RWPE1 (cell line): ENCODE measurements around the gene MARCHF6.

Source experiments
- CTCF ChIA-PET: fragments of 350-600 bp; sonication (Branson Sonifier 250); formaldehyde crosslinking; extraction: SDS; loops from one replicate; lab custom pipeline; 2021; lab: Yijun Ruan, JAX
- POLR2A ChIA-PET: fragments of 400-600 bp; formaldehyde crosslinking; extraction: SDS; loops from one replicate; lab custom pipeline; 2020; ENCODE audit warnings: antibody characterized with exemption; ENCODE audit not compliant: low non-redundant PET; lab: Yijun Ruan, JAX
- DNase-seq: peaks from one replicate; pipeline ENCODE4 v3.0.0; 2012; ENCODE audit warnings: low spot score
- H3K27ac ChIP-seq: fragments of 450-650 bp; 2 replicates; pipeline ENCODE4 v1.5.1; 2017
- TF ChIP-seq, protein P1 (sequence below): fragments of 450-650 bp; conservative IDR thresholded peaks from 2 replicates; pipeline ENCODE4 v1.5.1; 2017; ENCODE audit warnings: low read depth, mild to moderate bottlenecking

The MARCHF6 gene

DNA sequence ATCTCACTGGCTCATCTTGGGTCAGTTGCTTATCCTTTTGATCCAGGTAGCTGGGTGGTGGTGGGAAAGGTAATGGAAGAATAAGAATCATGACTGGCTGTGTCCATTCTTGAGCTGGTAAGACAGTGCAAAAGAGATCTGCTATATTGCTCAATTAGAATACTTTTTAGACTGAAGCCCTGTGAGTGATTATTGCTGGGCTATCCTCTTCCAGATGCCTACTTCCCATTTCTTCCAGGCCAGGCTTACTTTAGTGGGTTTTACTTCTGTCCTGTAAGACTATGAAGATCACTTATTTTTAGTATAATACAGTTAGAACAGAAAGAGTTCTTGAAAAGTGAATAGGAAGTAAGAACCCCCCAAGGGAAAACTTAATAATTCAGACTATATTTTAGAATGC, 7.2 kb downstream of the MARCHF6 start:
- no peak overlapping the region for H3K27ac ChIP-seq
- no peak for DNase-seq
- CTCF ChIA-PET, result no interaction called here
- POLR2A ChIA-PET, result no interaction called here
- TF ChIP-seq, protein P1, sequence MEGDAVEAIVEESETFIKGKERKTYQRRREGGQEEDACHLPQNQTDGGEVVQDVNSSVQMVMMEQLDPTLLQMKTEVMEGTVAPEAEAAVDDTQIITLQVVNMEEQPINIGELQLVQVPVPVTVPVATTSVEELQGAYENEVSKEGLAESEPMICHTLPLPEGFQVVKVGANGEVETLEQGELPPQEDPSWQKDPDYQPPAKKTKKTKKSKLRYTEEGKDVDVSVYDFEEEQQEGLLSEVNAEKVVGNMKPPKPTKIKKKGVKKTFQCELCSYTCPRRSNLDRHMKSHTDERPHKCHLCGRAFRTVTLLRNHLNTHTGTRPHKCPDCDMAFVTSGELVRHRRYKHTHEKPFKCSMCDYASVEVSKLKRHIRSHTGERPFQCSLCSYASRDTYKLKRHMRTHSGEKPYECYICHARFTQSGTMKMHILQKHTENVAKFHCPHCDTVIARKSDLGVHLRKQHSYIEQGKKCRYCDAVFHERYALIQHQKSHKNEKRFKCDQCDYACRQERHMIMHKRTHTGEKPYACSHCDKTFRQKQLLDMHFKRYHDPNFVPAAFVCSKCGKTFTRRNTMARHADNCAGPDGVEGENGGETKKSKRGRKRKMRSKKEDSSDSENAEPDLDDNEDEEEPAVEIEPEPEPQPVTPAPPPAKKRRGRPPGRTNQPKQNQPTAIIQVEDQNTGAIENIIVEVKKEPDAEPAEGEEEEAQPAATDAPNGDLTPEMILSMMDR, result no peak

DNA sequence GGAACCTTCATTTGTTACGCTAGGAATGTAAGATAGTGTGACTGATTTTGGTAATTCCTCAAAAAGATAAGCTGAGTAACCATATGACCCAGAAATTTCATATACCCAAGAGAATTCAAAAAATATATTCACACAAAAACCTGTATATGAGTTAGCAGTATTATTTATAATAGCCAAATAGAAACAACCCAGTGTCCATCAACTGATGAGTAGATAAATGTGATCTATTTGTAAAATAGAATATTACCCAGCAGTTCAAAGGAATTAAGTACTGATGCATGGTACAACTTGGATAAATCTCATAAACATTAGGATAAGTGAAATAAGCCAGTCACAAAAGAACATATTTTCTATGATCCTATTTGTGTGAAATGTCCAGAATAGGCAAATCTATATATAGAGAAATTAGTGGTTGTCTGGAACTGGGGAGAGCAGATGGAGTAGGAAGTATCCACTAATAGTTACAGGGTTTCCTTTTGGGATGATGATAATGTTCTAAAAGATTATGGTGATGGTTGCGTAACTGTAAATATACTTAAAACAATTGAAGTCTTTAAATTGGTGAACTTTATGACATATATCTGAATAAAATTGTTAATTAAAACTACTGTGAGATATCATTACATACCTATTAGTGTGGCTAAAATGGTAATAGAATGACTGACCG, 10.2 kb downstream of the MARCHF6 start:
- CTCF ChIA-PET, result interaction anchor here (0.5 to 0.7 kb wide), 2 partner anchors 33 to 80 kb away, joined by 3 to 4 read pairs; no protein-coding TSS in a partner anchor
- no peak for DNase-seq
- TF ChIP-seq, protein P1, result no peak
- POLR2A ChIA-PET, result no interaction called here
- H3K27ac ChIP-seq, result no peak overlapping the region

DNA sequence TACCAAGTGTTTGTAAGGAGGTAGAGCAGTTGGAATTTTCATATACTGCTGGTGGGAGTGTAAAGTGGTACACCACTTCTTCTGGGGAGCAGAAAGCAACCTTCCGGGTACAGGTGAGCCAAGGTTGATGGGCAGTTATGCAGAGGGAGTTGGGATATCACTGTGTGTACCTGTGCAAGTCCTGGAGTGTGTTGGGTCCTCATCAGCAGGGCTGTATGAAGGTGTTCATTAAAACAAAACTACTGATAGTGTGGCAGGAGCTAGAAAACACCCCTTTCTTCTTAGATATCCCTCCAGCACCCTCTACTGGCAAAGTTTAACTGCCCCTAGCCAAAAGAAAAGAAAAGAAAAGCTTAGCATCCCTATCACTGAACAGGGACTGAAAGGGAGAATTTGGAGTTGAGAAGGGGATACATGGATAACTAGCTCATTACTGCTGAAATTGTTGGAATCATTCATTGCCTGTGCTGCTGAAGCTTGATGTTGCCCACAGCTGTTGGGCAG, 10.7 kb downstream of the MARCHF6 start:
- TF ChIP-seq, protein P1, result no peak
- POLR2A ChIA-PET, result no interaction called here
- H3K27ac ChIP-seq, result no peak overlapping the region
- CTCF ChIA-PET, result interaction anchor here (0.5 to 0.7 kb wide), 3 partner anchors 60 to 85 kb away, joined by 3 to 7 read pairs (median 4); no protein-coding TSS in a partner anchor
- DNase-seq, result no peak

DNA sequence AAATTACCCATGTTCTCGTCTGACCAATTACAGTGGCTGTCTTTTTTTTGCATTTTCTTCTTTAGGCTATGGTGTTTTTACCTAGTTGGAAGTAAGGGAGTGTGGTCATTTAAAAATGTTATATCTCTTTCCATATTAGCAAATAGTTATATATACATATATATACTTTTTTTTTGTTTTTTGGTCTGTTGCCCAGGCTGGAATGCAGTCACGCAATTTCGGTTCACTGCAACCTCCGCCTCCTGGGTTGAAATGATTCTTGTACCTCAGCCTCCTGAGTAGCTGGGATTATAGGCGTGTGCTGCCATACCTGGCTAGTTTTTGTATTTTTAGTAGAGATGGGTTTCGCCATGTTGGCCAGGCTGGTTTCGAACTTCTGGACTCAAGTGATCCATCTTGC, 12.3 kb downstream of the MARCHF6 start:
- ChIA-PET CTCF (interaction anchor here (0.6 kb wide), 1 partner anchor 14 kb away, joined by 3 read pairs; no protein-coding TSS in a partner anchor), POLR2A (interaction anchor here (0.6 kb wide), 1 partner anchor 152 kb away, joined by 3 read pairs; no protein-coding TSS in a partner anchor)
- peak overlapping the region; percentile 56 for H3K27ac ChIP-seq
- TF ChIP-seq, protein P1, result no peak
- no peak for DNase-seq

DNA sequence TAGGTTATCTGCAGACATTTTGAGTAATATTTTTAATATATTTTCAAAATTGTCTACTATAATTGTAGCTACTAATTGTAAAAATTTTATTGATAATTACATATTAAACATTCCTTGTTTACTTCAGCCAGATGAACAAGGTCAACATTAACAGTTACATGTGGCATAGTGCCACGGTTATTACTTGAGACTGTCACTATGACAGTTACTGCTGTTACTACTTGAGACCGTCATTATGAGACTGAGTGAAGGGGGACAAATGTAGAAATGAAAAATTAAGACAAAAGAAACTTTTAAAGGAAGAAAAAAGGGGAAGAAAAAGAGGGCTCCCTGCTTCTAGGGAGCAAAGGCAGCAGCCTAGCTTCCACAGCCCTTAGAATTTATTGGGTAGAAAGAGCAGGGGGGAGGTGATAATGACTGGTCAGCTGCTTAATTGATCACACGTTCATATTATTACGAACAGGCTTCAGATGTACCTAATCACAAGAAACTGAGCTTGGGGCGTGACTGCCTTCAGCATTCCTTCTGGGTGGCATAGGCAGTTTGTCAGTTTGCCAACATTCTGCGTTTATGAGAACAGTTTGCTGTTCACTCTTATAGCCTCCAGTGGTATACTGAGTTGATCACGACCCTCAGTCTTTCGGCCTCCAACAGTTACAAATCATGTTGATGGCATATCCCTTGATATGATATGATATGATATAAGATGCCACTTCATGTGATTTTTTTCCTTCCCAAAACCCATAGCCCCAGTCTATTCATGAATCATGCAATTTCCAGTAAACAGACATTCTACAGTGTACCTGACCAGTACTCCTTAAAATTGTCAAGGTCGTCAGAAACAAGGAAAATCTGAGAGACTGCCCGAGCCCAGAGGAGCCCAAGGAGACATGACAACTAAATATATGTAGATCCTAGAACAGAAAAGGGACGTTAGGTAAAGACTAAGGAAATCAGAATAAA, 13.1 kb downstream of the MARCHF6 start:
- H3K27ac ChIP-seq, result peak overlapping the region; percentile 56; the same call in 1 of the 2 replicates
- DNase-seq, result peak; percentile 41

More for the DNA sequence above, 13.1 kb downstream of the MARCHF6 start:
- TF ChIP-seq, protein P1, result no peak
- POLR2A ChIA-PET, result interaction anchor here (0.6 kb wide), 1 partner anchor 151 kb away, joined by 3 read pairs; no protein-coding TSS in a partner anchor
- CTCF ChIA-PET, result interaction anchor here (0.6 to 1.0 kb wide), 2 partner anchors 9 to 13 kb away, joined by 3 read pairs; no protein-coding TSS in a partner anchor
